ENCODE measurements around the gene MGAT4A.

- TF ChIP-seq CTCF (IDR thresholded peaks at IDR 0.05) = no peak
- no peak for TF ChIP-seq POLR2A (IDR thresholded peaks at IDR 0.05)
- TF ChIP-seq EP300 (IDR thresholded peaks at IDR 0.05) = no peak
Measured at GRCh38 chr2:98663511-98664090, 67.3 kb downstream of the MGAT4A start.
